Hindlimb muscle (tissue), 1 donor: ENCODE data around the gene IL23A. TPM values are rescaled to one million over a fixed set of nuclear protein-coding genes. Genes with fewer than 3 reads are reported as not detected.

ENCODE experiments used
- DNase-seq: peaks from one replicate; pipeline ENCODE4 v3.0.0-alpha.2; 2013
- polyA plus RNA-seq: library from polyadenylated mRNA; unstranded; fragments of 120-200 nt; gene quantifications from one replicate; pipeline ENCODE4 v1.2.1, GENCODE V29; 2013; ENCODE audit not compliant: insufficient read length

The IL23A gene
- polyA plus RNA-seq, 1 donor = 0.52 TPM

DNA sequence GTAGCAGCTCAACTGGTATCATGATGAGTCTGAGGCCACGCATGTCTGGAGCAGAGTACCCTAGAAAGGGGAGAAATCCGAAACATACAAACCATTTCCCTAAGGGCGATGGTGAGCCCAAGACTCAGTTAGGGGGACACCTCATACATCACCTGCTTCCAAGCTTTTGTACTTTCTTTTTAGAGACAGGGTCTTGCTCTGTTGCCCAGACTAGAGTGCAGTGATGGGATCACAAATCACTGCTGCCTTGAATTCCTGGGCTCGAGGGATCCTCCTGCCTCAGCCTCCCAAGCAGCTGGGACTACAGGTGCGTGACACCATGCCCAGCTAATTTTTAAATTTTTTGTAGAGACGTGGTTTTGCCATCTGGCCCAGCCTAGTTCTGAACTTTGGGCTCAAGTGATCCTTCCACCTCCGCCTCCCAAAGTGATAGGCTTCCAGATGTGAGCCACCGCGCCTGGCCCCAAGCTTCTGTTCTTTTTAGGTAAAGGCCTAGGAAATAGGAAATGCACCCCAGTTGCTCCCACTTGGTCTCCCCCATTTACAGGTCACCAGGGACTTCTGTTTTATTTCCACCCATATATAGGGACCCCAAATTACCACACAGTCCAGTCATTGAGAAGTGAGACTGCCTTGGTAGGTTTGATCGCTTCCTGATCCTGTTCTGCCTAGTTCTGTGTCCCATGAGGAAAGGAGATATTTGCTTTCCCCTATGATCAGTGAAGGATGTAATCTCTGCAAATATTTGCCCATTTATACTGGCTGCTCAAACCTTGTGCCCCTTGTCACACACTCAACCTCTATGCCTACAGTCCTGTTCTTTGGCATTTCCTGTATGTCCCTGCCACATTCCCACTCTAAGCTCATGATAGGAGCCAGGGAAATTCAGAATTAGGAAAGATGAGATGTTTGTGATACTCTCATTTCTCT lies 23.7 kb downstream of the IL23A start, which contains the start of gene APOF:
Gene APOF, minus strand, starts transcription at position 728 of the 930 bp plus-strand sequence. Its CDS starts 112 bp downstream, at position 616.
- DNase-seq = no peak

DNA sequence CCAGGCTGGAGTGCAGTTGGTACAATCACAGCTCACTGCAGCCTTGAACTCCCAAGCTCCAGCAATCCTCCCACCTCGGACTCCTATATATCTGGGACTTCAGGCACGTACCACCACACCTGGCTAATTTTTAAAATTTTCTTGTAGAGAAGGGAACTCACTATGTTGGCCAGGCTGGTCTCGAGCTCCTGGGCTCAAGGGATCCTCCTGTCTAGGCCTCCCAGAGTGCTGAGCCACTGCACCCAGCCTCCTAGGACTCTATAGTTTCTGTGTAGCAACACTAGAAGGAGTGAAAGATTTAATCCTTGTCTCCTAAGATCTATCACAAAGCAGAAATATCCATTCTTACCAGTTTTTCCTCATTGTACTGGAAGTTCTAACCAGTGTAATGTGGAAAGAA lies 28.3 kb downstream of the IL23A start:
- no peak for DNase-seq

DNA sequence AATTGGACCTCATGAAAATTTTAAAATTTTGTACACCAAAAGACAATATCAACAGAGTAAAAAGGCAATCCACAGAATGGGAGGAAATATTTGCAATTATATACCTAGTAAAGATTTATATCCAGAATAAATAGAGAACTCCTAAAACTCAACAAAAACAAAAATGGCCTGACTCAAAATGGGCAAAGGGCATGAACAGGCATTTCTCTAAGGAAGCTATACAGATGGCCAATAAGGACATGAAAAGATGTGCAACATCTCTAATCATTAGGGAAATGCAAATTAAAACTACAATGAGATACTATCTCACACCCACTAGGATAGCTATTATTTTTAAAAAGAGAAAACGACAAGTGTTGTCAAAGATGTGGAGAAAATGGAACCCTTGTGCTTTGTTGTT lies 34.8 kb downstream of the IL23A start:
- DNase-seq = no peak

DNA sequence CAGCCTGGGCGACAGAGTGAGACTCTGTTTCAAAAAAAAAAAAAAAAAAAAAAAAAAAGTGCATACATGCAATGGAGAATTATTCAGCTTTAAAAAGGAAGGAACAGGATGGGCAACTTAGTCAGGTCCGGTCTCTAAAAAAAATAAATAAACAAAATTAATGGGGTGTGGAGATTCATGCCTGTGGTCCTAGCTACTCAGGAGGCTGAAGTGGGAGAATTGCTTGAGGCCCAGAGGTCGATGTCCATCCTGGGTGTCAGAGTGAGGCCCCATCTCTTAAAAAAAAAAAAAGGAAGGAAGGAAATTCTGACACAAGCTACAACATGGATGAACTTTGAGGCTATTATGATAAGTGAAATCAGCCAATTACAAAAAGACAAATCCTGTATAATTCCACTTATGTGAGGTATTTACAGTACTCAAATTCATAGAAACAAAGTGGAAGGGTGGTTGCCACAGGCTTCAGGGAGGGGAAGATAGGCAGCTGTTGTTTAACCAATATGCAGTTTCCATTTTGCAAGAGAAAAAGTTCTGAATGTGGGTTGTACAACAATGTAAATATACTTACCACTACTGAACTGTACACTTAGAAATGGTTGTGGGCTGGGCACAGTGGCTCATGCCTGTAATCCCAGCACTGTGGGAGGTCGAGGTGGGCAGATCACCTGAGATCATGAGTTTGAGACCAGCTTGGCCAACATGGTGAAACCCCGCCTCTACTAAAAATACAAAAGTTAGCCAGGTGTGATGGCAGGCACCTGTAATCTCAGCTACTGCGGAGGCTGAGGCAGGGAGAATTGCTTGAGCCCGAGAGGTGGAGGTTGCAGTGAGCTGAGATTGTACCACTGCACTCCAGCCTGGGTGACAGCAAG lies 36.3 kb downstream of the IL23A start:
- DNase-seq = no peak

DNA sequence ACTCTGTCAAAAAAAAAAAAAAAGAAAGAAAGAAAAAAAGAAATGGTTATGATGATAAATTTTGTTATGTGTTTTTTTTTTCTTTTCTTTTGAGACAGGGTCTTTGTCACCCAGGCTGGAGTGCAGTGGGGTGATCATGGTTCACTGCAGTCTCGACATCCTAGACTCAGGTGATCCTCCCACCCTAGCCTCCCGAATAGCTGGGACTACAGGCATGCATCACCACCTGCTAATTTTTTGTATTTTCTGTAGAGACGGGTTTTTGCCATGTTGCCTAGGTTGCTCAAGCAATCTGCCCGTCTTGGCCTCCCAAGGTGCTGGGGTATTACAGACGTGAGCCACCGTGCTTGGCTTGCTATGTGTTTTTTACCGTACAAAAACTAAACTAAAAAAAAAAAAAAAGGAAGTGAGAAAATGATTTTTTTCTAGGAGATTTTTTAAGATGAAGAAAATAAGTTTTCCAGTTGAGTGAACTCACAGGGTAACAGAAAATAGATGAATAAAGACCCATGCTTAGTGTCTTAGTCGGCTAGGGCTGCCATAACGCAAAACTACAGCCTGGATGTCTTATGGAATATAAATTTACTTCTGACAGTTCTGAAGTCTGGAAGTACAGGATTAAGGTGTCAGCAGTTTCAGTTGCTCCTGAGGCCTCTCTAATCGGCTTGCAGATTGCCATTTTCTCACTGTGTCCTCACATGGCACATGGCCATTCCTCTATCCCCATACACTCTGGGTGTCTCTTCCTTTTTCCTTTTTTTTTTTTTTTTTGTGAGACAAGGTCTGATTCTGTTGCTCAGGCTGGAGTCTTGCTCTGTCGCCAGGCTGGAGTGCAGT lies 37.1 kb downstream of the IL23A start:
- DNase-seq = no peak

DNA sequence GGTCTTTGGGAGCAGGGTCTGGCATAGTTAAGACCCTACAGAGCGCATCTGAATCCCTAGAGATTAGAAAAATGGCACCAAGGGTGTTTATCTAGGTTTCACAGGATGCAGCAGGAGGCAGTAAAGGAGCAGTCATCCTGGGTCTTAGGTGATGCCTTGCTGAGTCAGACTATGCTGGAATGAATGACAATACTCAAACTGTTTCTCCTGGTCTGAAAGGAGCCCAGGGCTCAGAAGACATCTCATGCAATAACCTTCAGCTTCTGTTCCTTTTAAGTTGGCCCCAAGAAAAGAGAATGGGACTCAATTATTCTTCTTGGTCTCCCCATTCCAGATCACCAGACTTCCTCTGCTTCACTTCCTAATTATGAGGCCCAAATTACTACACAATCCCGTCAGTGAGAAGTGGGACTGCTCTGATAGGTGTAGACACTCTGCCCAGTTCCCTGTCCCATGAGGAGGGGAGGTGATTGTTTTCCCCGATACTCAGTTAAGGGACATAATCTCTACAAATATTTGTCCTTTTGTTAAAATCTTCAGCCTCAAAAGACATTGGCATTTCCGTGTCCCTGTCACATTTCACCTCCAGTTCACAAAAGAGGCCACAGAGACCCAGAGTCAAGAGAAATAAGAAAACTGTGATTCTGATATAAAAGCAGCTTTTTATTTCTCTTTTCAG lies 38.8 kb downstream of the IL23A start:
- DNase-seq = no peak

DNA sequence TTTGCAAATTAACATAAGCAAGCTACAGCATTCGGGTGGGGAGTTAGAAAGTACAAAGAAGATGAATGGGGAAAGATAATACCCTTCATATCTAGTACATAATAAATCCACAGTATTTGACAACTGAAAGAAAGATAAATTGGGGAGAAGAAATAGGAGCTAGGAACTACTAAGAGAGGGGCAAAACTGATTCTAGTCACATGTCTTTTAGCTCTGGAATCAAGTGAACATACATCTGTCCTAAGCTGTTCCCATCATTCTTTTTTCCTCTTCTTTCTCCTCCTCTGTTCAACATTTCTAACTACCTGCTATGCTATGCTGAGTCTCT lies 39.3 kb downstream of the IL23A start:
- DNase-seq = no peak

DNA sequence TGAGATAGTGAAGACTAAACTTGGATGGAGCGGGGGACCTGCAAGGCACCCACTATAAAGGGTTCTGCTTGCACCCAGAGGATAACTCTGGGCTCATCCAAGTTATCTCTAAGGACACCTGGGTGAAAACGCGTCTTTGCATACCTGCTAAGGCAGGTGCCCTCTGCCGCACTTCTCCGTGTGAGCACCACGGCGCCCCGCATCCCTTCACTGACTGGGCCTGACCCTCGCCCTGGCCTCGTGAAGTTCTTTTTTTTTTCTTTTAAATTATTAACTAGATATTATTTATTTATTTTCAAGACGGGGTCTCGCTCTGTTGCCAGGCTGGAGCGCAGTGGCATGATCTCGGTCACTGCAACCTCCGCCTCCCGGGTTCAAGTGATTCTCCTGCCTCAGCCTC lies 43.9 kb downstream of the IL23A start:
- no peak for DNase-seq

DNA sequence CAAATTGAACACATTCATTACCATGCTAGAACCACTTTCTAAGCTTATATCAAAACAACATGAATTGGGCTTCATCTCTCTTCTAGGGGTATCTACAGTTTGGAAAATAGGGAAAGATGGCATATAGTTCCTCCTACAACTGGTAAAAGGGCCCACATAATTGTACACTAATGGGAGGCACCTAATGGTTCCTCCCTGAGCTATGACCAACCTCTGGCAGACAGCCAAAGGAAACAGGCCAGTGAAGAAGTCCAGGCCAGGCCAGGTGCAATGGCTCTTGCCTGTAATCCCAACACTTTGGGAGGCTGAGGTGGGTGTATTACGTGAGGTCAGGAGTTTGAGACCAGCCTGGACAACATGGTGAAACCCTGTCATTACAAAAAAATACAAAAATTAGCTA lies 47.2 kb downstream of the IL23A start:
- no peak for DNase-seq

DNA sequence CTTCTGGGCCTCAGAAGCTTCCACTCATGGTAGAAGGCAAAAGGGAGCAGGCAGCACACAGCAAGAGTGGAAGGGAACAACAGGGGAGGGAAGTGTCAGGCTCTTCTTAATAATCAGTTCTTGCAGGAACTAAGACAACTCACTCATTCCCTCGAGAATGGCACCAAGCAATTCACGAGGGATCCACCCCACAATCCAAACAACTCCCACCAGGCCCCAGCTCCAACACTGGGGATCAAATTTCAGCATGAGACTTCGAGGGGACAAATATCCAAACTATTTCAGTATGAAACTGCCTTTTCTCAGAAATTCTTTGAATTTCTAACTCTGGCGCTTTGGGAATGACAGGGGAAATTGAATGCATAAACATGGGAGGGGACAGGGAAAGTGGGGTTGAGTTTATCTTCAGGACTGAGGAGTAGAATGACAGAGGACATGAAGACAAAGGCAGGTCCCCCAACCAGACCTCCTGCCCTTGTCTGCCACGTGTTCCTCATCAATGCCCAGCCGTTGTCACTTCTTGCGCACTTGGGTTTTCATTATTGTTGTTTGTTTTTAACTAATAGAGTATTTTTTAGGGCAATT lies 48.6 kb downstream of the IL23A start:
- no peak for DNase-seq

DNA sequence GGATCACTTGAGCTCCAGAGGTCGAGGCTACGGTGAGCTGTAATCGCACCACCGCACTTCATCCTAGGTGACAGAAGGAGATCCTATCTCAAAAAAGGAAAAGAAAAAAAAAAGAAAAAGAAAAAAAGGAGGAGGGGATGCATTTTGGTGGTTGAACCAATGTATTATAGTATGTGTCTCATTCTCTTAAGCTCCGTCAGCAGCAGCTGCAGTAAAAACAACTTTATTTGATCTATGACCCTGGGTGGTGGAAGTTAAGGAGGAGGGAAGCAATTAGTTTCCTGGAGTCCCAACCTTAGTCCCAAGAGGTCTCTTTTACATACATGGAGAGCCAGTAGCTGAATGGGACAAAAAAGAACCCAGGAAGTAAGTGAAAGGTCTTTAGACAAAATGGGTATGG lies 50.7 kb downstream of the IL23A start:
- DNase-seq = no peak

Other genes starting within 250 kb of the IL23A start
- 115 TPM for gene PA2G4, start 234.3 kb upstream of the IL23A start, polyA plus RNA-seq
- 4,856 TPM for gene RPL41, start 222.3 kb upstream of the IL23A start, polyA plus RNA-seq
- gene ZC3H10, start 220.6 kb upstream of the IL23A start, polyA plus RNA-seq = 6.0 TPM
- 87.7 TPM for gene ESYT1, start 210.6 kb upstream of the IL23A start, polyA plus RNA-seq
- gene MYL6B, start 186.3 kb upstream of the IL23A start, polyA plus RNA-seq = 426 TPM
- gene MYL6, start 180.5 kb upstream of the IL23A start, polyA plus RNA-seq = 1,238 TPM
- gene SMARCC2, start 149.4 kb upstream of the IL23A start, polyA plus RNA-seq = 67.8 TPM
- gene RNF41, start 117.0 kb upstream of the IL23A start, polyA plus RNA-seq = 45.6 TPM
- gene NABP2, start 114.5 kb upstream of the IL23A start, polyA plus RNA-seq = 17.4 TPM
- gene SLC39A5, start 108.8 kb upstream of the IL23A start, polyA plus RNA-seq = not detected
- gene ANKRD52, start 80.5 kb upstream of the IL23A start, polyA plus RNA-seq = 18.9 TPM
- gene COQ10A, start 71.9 kb upstream of the IL23A start, polyA plus RNA-seq = 16.4 TPM
- 232 TPM for gene CS, start 38.6 kb upstream of the IL23A start, polyA plus RNA-seq
- 41.0 TPM for gene CNPY2, start 22.9 kb upstream of the IL23A start, polyA plus RNA-seq
- 46.7 TPM for gene PAN2, start 4.9 kb upstream of the IL23A start, polyA plus RNA-seq
- 71.4 TPM for gene STAT2, start 21.2 kb downstream of the IL23A start, polyA plus RNA-seq
- not detected for gene APOF, start 24.0 kb downstream of the IL23A start, polyA plus RNA-seq
- gene TIMELESS, start 110.5 kb downstream of the IL23A start, polyA plus RNA-seq = 12.7 TPM
- not detected for gene MIP, start 115.8 kb downstream of the IL23A start, polyA plus RNA-seq
- 3.0 TPM for gene SPRYD4, start 129.7 kb downstream of the IL23A start, polyA plus RNA-seq
- 0.52 TPM for gene GLS2, start 149.3 kb downstream of the IL23A start, polyA plus RNA-seq
- gene RBMS2, start 182.9 kb downstream of the IL23A start, polyA plus RNA-seq = 17.8 TPM